A549 (cell line): Measurements from ENCODE around the gene PDZD7. TPM values are rescaled to one million over a fixed set of nuclear protein-coding genes. Genes with fewer than 3 reads are reported as not detected.

ENCODE experiments used
- ATAC-seq, 2 experiments: fragments of 200-7000 bp in 1 of 2; fragments of >200 bp in 1 of 2; cut with Nextera tagmentation in 1 of 2; cut with Tn5 transposase in 1 of 2; 3 replicates each; pipeline versions ENCODE4 v1.8.0 to v1.9.1; 2018 to 2020; ENCODE audit warnings: mild to moderate bottlenecking in 1 of 2, moderate library complexity in 1 of 2
- CTCF ChIA-PET: fragments of 300-600 bp; sonication (Branson Sonifier 250); formaldehyde crosslinking; extraction: SDS; loops from one replicate; lab custom pipeline; 2021; ENCODE audit warnings: antibody characterized with exemption, inconsistent platforms; lab: Yijun Ruan, JAX
- POLR2A ChIA-PET: fragments of 350-600 bp; formaldehyde crosslinking; extraction: SDS; loops from one replicate; lab custom pipeline; 2021; ENCODE audit warnings: antibody characterized with exemption, inconsistent platforms; lab: Yijun Ruan, JAX
- DNase-seq, 2 experiments: peaks; one replicate each; pipeline versions ENCODE4 v3.0.0 to v3.0.0-alpha.2; 2011 to 2016; ENCODE audit warnings: low read depth in 1 of 2, low spot score in 1 of 2
- FAIRE-seq: peaks from 2 replicates; lab custom pipeline; 2011; peaks lifted over from hg19 to GRCh38; lab: Jason Lieb, UNC
- H3K27ac ChIP-seq, 2 experiments: fragments of >200 bp; sonication (Bioruptor Twin); formaldehyde crosslinking; 3 replicates each; pipeline ENCODE4 v1.5.1; 2016 to 2017
- H3K4me1 ChIP-seq: fragments of >200 bp; sonication (Bioruptor Twin); formaldehyde crosslinking; 3 replicates; pipeline ENCODE4 v1.6.1; 2016
- H3K4me2 ChIP-seq: fragments of >200 bp; sonication (Bioruptor Twin); formaldehyde crosslinking; 3 replicates; pipeline ENCODE4 v1.6.1; 2016
- H3K4me3 ChIP-seq: fragments of >200 bp; sonication (Bioruptor Twin); formaldehyde crosslinking; 3 replicates; pipeline ENCODE4 v1.5.1; 2016
- H3K9me3 ChIP-seq: fragments of >200 bp; sonication (Bioruptor Twin); formaldehyde crosslinking; 3 replicates; pipeline ENCODE4 v1.6.1; 2016
- BCL3 ChIP-seq: fragments of >200 bp; sonication (Bioruptor Twin); formaldehyde crosslinking; IDR thresholded peaks from 3 replicates; pipeline ENCODE4 v1.6.1; 2016
- BHLHE40 ChIP-seq: IDR thresholded peaks from 2 replicates; pipeline ENCODE4 v1.6.1; 2012; ENCODE audit warnings: low read depth, low read length, inconsistent platforms
- CEBPB ChIP-seq, 2 experiments: fragments of >200 bp in 1 of 2; sonication (Bioruptor Twin) in 1 of 2; formaldehyde crosslinking in 1 of 2; IDR thresholded peaks; 2 replicates each; pipeline ENCODE4 v1.6.1; 2012 to 2016
- EHMT2 ChIP-seq: fragments of 200-600 bp; sonication (generic); IDR thresholded peaks from 2 replicates; pipeline ENCODE4 v1.6.1; 2016; ENCODE audit warnings: antibody characterized with exemption, low read depth, mild to moderate bottlenecking, moderate library complexity
- ELK1 ChIP-seq: fragments of 150-350 bp; IDR thresholded peaks from 2 replicates; pipeline ENCODE4 v1.6.1; 2014; ENCODE audit warnings: low read depth, mild to moderate bottlenecking, low read length
- EP300 ChIP-seq, 2 experiments: fragments of >200 bp; sonication (Bioruptor Twin); formaldehyde crosslinking; IDR thresholded peaks; 2 replicates in 1 of 2; 3 replicates in 1 of 2; pipeline ENCODE4 v1.6.1; 2016 to 2017
- ESRRA ChIP-seq: fragments of 150-350 bp; IDR thresholded peaks from 2 replicates; pipeline ENCODE4 v1.6.1; 2014; ENCODE audit warnings: mild to moderate bottlenecking, low read length, borderline replicate concordance
- FOSB ChIP-seq: fragments of 250-450 bp; sonication (Bioruptor Pico); IDR thresholded peaks from 2 replicates; pipeline ENCODE4 v1.5.0; 2020; ENCODE audit warnings: mild to moderate bottlenecking, moderate library complexity
- GATA3 ChIP-seq: IDR thresholded peaks from 2 replicates; pipeline ENCODE4 v1.6.1; 2012; ENCODE audit warnings: borderline replicate concordance
- HMGXB4 ChIP-seq: fragments of 250-450 bp; sonication (Bioruptor Pico); IDR thresholded peaks from 2 replicates; pipeline ENCODE4 v1.5.0; 2021; ENCODE audit warnings: mild to moderate bottlenecking, moderate library complexity, borderline replicate concordance
- HOXB5 ChIP-seq: fragments of 250-450 bp; sonication (Bioruptor Pico); IDR thresholded peaks from 2 replicates; pipeline ENCODE4 v1.5.0; 2020; ENCODE audit warnings: mild to moderate bottlenecking, moderate library complexity
- NFE2L2 ChIP-seq: fragments of 150-350 bp; conservative IDR thresholded peaks from 2 replicates; pipeline ENCODE4 v1.6.1; 2014; ENCODE audit warnings: low read length
- RARB ChIP-seq: fragments of 250-450 bp; sonication (Bioruptor Pico); IDR thresholded peaks from 2 replicates; pipeline ENCODE4 v1.8.0; 2021; ENCODE audit warnings: mild to moderate bottlenecking, moderate library complexity
- SMC3 ChIP-seq: fragments of >200 bp; sonication (Bioruptor Twin); formaldehyde crosslinking; IDR thresholded peaks from 3 replicates; pipeline ENCODE4 v1.6.1; 2018; ENCODE audit warnings: inconsistent platforms
- SREBF2 ChIP-seq: fragments of 450-650 bp; IDR thresholded peaks from 2 replicates; pipeline ENCODE4 v1.6.1; 2014; ENCODE audit warnings: mild to moderate bottlenecking, moderate library complexity
- USF2 ChIP-seq: fragments of 450-650 bp; IDR thresholded peaks from 2 replicates; pipeline ENCODE4 v1.6.1; 2014; ENCODE audit warnings: antibody characterized with exemption
- ZC3H11A ChIP-seq: fragments of 450-650 bp; IDR thresholded peaks from 2 replicates; pipeline ENCODE4 v1.6.1; 2014; ENCODE audit warnings: antibody characterized with exemption, mild to moderate bottlenecking
- WGBS: methylation state at CpG from one replicate; pipeline ENCODE4 v1.1.6; 2017; ENCODE audit errors: missing lambda C conversion rate; 5-methylcytosine and 5-hydroxymethylcytosine counted together
- polyA plus RNA-seq, 4 experiments: library from polyadenylated mRNA; depleted of rRNA in 3 of 4; stranded (reverse); fragments of >200 nt; fragmentation: RNase III in 1 of 4; extraction: RNeasy Plus Mini Kit Qiagen cat#74134 plus additional on column Dnase treatment in 1 of 4; gene quantifications; 2 replicates in 3 of 4; 3 replicates in 1 of 4; pipeline ENCODE4 v1.2.3, GENCODE V29; 2011 to 2017
- TF ChIP-seq, protein P1 (sequence below): fragments of 250-450 bp; sonication (Bioruptor Pico); IDR thresholded peaks from 2 replicates; pipeline ENCODE4 v1.5.0; 2020; ENCODE audit warnings: low read depth, mild to moderate bottlenecking, moderate library complexity
- TF ChIP-seq, protein P2 (sequence below): fragments of 200-600 bp; sonication (generic); IDR thresholded peaks from 2 replicates; pipeline ENCODE4 v1.6.1; 2016; ENCODE audit warnings: antibody characterized with exemption, mild to moderate bottlenecking, moderate library complexity

PDZD7 gene
- polyA plus RNA-seq, 2 of the 4 experiments (the other 2 are of a cell fraction): 0.21 to 0.56 TPM

- ChIA-PET CTCF (interaction anchor here (0.6 to 2.8 kb wide), 17 partner anchors 12 to 939 kb away, joined by 3 to 13 read pairs (median 4); partner anchors contain the start of genes PDZD7 and SFXN3), POLR2A (no interaction called here)
- peaks cover 34% of the 10 kb centered on the region for H3K4me1 ChIP-seq
- FAIRE-seq: no peak
- H3K9me3 ChIP-seq: no peaks in the 10 kb centered on the region
- no peak for DNase-seq
- WGBS: 26% methylated on average over 6 of the region's 9 CpGs
- peak overlapping the region; percentile 70 to 88 for H3K27ac ChIP-seq
- ATAC-seq: peak; percentile 44 to 46
- peak; percentile 21; the same call in 1 of the 2 replicates for TF ChIP-seq HOXB5 (CRISPR knock-in tag)
- TF ChIP-seq USF2: no peak
- peak overlapping the region; percentile 84 for H3K4me3 ChIP-seq
- H3K4me2 ChIP-seq: peak overlapping the region; percentile 98
Observed at GRCh38 chr10:100968863-100969186, 62.1 kb downstream of the PDZD7 start.

- WGBS: 87% methylated on average over 2 of the region's 2 CpGs
- H3K4me3 ChIP-seq: no peak overlapping the region; the same call in 2 of the 3 replicates
- H3K27ac ChIP-seq: no peak overlapping the region
- FAIRE-seq (no peak), DNase-seq (no peak), ATAC-seq (no peak)
- H3K4me1 ChIP-seq: peaks cover 34% of the 10 kb centered on the region
- CTCF ChIA-PET: interaction anchor here (0.6 to 5.1 kb wide), 19 partner anchors 11 to 939 kb away, joined by 3 to 22 read pairs (median 4); partner anchors contain the start of genes PDZD7 and SFXN3
- POLR2A ChIA-PET: no interaction called here
- peak overlapping the region; percentile 98; the same call in 2 of the 3 replicates for H3K4me2 ChIP-seq
- no peak for TF ChIP-seq SMC3
- no peak for TF ChIP-seq RARB
- TF ChIP-seq EHMT2: no peak
- no peak for TF ChIP-seq ELK1
- TF ChIP-seq ESRRA: no peak
- TF ChIP-seq BHLHE40: no peak
- TF ChIP-seq SREBF2: no peak
- TF ChIP-seq BCL3: no peak
- no peak for TF ChIP-seq ZC3H11A
- H3K9me3 ChIP-seq: no peaks in the 10 kb centered on the region
Observed at GRCh38 chr10:100968062-100968736, 62.7 kb downstream of the PDZD7 start.

GRCh38 chr10:100967332-100967731 lies 63.6 kb downstream of the PDZD7 start:
- Histone ChIP-seq H3K4me1 (peaks cover 32% of the 10 kb centered on the region), H3K4me2 (no peak overlapping the region), H3K27ac (no peak overlapping the region), H3K9me3 (no peaks in the 10 kb centered on the region), H3K4me3 (no peak overlapping the region)
- ATAC-seq: no peak
- CTCF ChIA-PET: interaction anchor here (0.7 to 5.1 kb wide), 8 partner anchors 8 to 93 kb away, joined by 3 to 22 read pairs (median 4); partner anchors contain the start of genes PDZD7 and SFXN3
- DNase-seq: no peak
- POLR2A ChIA-PET: no interaction called here
- WGBS: 80% methylated on average over 2 of the region's 2 CpGs
- FAIRE-seq: no peak
- TF ChIP-seq SMC3 (no peak), FOSB (CRISPR knock-in tag) (no peak), NFE2L2 (no peak), GATA3 (no peak), HMGXB4 (CRISPR knock-in tag) (no peak), USF2 (no peak), HOXB5 (CRISPR knock-in tag) (no peak), CEBPB (IDR thresholded peaks at IDR 0.05) (no peak), ELK1 (no peak), EP300 (IDR thresholded peaks at IDR 0.05) (no peak)
- TF ChIP-seq, protein P1, sequence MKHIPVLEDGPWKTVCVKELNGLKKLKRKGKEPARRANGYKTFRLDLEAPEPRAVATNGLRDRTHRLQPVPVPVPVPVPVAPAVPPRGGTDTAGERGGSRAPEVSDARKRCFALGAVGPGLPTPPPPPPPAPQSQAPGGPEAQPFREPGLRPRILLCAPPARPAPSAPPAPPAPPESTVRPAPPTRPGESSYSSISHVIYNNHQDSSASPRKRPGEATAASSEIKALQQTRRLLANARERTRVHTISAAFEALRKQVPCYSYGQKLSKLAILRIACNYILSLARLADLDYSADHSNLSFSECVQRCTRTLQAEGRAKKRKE (CRISPR knock-in tag): no peak
- TF ChIP-seq, protein P2, sequence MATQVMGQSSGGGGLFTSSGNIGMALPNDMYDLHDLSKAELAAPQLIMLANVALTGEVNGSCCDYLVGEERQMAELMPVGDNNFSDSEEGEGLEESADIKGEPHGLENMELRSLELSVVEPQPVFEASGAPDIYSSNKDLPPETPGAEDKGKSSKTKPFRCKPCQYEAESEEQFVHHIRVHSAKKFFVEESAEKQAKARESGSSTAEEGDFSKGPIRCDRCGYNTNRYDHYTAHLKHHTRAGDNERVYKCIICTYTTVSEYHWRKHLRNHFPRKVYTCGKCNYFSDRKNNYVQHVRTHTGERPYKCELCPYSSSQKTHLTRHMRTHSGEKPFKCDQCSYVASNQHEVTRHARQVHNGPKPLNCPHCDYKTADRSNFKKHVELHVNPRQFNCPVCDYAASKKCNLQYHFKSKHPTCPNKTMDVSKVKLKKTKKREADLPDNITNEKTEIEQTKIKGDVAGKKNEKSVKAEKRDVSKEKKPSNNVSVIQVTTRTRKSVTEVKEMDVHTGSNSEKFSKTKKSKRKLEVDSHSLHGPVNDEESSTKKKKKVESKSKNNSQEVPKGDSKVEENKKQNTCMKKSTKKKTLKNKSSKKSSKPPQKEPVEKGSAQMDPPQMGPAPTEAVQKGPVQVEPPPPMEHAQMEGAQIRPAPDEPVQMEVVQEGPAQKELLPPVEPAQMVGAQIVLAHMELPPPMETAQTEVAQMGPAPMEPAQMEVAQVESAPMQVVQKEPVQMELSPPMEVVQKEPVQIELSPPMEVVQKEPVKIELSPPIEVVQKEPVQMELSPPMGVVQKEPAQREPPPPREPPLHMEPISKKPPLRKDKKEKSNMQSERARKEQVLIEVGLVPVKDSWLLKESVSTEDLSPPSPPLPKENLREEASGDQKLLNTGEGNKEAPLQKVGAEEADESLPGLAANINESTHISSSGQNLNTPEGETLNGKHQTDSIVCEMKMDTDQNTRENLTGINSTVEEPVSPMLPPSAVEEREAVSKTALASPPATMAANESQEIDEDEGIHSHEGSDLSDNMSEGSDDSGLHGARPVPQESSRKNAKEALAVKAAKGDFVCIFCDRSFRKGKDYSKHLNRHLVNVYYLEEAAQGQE: no peak
